Smooth muscle cell of the brain vasculature (primary cell): Measurements from ENCODE around the gene FUBP1.
"Not testable (repeated sequence)": the region's sequence is repeated elsewhere in the genome, so short reads cannot be mapped to it uniquely, and the experiment has no call there.

Experiments used
- DNase-seq: peaks from one replicate; pipeline ENCODE4 v3.0.0-alpha.2; 2012; ENCODE audit warnings: low read depth, low spot score

FUBP1 gene

DNA sequence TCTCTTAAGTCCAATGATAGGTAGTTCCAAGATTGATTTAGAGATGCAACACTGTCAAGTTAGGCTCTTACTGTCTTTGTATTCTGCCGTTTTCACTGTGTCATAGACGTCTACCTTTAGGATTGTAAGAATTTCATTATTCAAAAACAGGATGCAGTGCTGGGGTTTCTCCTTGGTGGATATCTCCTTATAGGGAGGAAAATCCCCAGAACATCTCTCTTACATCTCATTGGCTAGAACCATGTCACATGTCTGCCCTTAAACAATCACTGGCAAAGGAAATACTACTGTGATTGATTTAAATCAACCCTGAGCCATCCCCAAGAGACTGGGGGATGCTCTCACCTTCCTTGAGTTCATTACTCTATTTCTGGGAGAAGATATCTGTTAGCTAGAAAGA, 10.9 kb upstream of the FUBP1 start:
- no peak for DNase-seq

DNA sequence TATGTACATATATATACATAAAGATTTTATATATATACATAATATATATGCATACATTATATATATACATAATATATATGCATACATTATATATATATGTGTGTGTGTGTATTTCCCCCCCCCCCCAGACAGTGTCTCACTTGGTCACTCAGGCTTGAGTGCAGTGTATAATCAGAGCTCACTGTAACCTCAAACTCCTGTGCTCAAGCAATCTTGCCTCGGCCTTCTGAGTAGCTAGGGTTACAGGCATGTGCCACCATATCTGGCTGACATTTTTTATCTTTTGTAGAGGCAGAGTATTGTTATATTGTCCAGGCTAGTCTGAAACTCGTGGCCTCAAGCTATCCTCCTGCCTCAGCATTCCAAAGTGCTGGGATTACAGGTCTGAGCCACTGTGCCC, 9.0 kb upstream of the FUBP1 start:
- DNase-seq: no peak

DNA sequence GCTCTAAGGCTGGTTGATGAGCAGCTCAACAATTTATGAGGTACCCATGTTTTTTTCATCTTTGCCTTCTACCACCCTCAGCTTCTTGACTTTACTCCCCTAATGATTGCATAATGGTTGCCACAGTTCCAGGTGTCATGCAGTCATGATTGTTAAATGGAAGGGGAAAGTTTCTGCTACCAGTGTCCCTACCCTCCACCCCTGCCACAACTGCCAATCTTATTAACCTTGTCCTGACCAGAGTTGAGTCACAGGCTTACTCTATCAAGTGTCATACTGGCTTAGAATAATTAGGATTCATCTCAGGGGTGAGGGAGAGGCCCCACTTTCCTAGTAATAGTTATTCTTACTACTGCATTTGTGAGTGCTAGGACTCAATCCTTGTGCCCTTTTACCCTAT, 7.9 kb upstream of the FUBP1 start:
- no peak for DNase-seq

- no peak for DNase-seq
Observed at GRCh38 chr1:77984629-77985028, 5.8 kb upstream of the FUBP1 start.

DNA sequence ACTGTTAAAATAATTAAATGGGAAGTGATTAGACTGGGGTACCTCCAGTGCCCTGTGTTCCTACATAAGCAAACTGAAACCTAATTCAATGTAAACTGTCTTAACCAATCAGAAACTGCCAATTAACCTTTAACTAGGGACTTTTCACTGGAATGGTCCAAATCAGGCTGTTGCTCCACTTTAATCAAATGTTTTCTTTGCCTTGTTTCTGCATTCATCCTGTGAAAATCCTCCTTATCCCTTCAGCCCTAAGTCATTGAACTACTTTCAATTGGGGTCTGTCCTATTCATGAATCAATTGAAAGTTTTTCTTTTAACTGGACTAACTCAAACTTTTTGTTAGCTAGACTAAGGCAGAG, 5.1 kb upstream of the FUBP1 start:
- DNase-seq: no peak

- not testable (repeated sequence) for DNase-seq
Observed at GRCh38 chr1:77983352-77983996, 4.6 kb upstream of the FUBP1 start.

DNA sequence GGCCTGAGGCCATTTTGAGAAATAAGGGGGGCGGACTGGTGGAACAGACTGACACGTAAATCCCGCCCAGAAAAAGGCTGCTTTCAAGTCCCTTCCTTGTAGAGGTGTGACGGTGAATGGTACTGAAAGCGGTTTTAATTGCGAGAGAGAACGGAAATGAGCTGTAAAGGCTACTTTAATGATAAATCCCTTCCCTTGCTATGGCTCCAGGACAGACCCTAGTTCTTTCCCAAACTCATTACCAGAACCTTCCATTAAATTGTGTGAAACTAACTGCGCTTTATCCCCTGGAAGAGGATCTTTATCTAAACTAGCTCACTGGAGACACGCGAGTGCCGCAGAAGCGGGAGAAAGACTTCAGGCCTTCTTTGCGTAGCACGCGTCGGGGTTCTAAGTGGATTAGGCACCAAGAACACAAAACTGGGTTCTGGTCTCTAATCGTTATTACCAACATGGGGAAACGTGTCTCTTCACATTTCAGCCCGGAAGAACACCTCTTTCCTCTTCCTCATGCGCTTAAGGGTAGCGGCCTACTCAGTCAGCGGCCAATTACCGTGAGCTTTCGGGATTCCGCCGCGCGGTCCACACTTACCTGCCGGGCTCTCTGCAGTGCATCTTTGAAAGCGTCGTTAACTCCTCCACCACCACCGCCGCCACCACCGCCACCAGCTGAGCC, 441 bp downstream of the FUBP1 start:
- peak; percentile 64 for DNase-seq

- DNase-seq: no peak
Observed at GRCh38 chr1:77977989-77978292, 931 bp downstream of the FUBP1 start.

DNA sequence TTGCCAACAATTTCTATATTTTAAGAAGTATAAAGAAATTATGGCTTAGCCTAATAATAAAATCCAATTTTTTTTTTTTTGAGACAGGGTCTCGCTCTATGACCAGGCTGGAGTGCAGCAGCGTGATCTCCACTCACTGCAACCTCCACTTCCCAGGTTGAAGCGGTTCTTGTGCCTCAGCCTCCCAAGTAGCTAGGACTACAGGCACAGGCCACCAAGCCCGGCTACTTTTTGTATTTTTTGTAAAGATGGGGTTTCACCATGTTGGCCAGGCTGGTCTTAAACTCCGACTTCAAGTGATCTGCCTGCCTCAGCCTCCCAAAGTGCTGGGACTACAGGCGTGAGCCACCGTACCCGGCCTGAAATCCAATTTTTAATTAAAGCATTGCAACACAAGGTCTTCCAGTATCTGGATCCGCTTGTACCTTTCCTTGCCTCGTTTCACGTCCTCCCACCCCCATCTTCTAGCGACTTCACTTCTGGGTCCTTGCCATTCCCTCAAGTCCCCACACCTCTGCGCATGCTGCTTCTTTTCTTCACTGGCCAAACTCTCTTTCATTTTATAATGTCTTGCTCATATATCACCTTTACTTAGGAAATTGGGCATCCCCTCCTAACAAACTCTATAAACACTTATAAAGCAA, 2.3 kb downstream of the FUBP1 start:
- no peak for DNase-seq

DNA sequence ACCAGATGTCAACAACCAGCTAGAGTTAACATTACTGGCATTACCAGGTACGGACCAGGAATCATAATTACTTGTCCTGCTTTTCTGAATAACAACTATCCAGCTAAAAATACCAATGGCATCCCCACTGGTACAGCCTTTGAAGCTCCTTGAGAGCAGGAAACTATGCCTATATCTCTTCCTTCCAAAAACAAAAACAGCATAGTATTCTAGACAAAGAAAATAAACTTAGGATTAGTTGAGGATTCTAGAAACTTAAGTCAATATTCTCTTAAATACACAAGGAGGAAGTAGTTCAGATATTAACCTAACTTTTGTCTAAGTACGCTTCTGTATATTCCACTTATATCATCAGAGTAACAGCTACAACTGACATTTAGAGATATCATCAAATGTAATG, 3.0 kb downstream of the FUBP1 start:
- DNase-seq: no peak

GRCh38 chr1:77975386-77975785, 3.5 kb downstream of the FUBP1 start:
- DNase-seq: no peak

GRCh38 chr1:77972080-77972479, 6.8 kb downstream of the FUBP1 start:
- DNase-seq: no peak

DNA sequence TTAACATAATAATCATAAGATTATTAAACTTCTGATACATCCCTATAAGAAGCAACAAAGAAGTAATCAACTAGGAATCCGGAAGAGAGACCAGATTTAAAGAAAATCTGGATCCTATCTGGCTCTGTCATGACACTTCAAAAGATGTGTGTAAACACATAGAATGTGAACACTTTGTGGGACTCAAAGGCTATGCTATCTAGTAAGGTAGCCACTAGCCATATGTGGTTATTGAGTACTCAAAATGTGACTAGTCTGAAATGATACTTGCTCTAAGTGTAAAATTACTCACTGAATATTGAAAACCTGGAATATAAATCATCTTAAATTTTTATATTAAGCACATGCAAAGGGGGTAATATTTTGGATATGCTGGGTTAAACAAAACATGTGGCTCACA, 8.7 kb downstream of the FUBP1 start:
- DNase-seq: no peak

GRCh38 chr1:77966291-77966690, 12.6 kb downstream of the FUBP1 start:
- DNase-seq: no peak

GRCh38 chr1:77961392-77961791, 17.5 kb downstream of the FUBP1 start:
- DNase-seq: no peak

DNA sequence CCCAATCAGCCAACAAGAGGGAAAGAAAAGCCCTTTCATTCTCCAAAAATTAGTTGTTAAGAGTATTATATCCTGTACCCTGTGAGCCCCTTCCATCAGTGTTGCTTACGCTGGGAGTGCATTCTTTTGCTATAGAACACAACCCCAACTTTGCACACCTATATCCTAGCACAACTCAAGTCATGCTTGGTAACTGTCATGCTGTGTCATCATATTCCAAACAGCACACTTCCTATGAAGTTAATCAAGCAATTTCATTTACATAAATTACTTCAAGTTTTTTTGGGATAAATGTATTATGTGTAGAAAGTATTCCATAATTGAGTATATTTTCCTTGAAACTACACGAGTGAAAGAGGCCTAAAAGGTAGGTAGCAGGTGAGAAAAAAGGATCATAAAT, 20.0 kb downstream of the FUBP1 start:
- no peak for DNase-seq

- no peak for DNase-seq
Observed at GRCh38 chr1:77958391-77958790, 20.5 kb downstream of the FUBP1 start.

- no peak for DNase-seq
Observed at GRCh38 chr1:77956464-77956863, 22.4 kb downstream of the FUBP1 start.

- DNase-seq: no peak
Observed at GRCh38 chr1:77955709-77956108, 23.2 kb downstream of the FUBP1 start.

- DNase-seq: no peak
Observed at GRCh38 chr1:77954521-77954920, 24.4 kb downstream of the FUBP1 start.

- DNase-seq: no peak
Observed at GRCh38 chr1:77953907-77954306, 25.0 kb downstream of the FUBP1 start.

DNA sequence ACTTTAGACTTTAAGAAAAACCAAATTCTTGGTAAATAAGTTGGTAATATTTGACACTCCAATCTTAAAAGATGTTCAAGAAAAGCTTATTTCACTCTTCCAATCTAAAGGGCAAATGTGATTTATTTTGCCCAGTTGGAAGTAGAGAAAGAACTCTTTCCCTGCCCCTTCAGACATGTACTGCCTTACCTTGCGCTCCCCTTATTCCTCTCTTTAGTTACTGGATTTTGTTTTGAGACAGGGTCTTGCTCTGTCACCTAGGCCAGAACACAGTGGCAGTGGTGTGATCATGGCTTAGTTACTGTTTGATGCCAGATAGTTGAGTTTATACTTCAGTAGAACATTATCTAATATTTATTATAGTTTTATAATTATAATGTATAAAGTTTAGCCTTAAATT, 27.5 kb downstream of the FUBP1 start:
- DNase-seq: no peak

DNA sequence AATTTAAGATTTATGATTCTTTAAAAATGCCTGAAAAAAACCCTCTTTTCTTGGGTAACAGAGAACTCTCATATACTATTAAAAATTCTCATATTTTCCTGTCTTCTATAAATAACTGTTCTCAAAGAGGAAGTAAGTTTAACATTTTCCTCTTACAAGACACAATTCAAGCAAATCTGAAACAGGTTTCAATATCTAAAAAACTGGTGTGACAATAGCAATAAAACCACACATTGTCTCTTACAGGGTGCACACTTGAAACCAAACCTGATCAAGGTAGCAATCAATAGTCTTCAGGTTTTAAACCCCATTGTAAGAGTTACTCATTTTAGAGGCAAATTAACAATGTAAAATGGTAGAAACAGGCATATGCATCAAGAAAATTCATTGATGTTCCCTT, 28.0 kb downstream of the FUBP1 start:
- DNase-seq: no peak
